ENCODE data around the gene NF1. TPM values are rescaled to one million over a fixed set of nuclear protein-coding genes. Genes with fewer than 3 reads are reported as not detected.
"Not testable (repeated sequence)": the region's sequence is repeated elsewhere in the genome, so short reads cannot be mapped to it uniquely, and the experiment has no call there.

Gene NF1
- total RNA-seq, 1 donor: 67.0 TPM

- no peak overlapping the region for H3K4me2 ChIP-seq (ENCODE audit: insufficient read depth, low read length)
- no peaks in the 10 kb centered on the region for H3K9me3 ChIP-seq (ENCODE audit: low read depth, low read length)
- H3K4me3 ChIP-seq (ENCODE audit: insufficient read depth, low read length): no peak overlapping the region
- TF ChIP-seq CTCF (IDR thresholded peaks at IDR 0.05; ENCODE audit: extremely low read depth, low read depth, low read length): no peak
- no peak for DNase-seq (ENCODE audit: insufficient read length, low spot score, missing footprints)
- no peaks in the 10 kb centered on the region for H3K27me3 ChIP-seq (ENCODE audit: insufficient read depth, low read length)
- H2AFZ ChIP-seq (ENCODE audit: low read length): no peak overlapping the region
- H3K36me3 ChIP-seq (ENCODE audit: insufficient read depth, low read length): no peaks in the 10 kb centered on the region
- H3K27ac ChIP-seq (ENCODE audit: low read depth, low read length): no peak overlapping the region
- H3K4me1 ChIP-seq (ENCODE audit: insufficient read depth, low read length): peaks cover 7% of the 10 kb centered on the region
- no peaks in the 10 kb centered on the region for H4K20me1 ChIP-seq (ENCODE audit: insufficient read depth, low read length)
- no peaks in the 10 kb centered on the region for H3K79me2 ChIP-seq (ENCODE audit: insufficient read depth, low read length)
Observed at GRCh38 chr17:31079731-31080130, 15.0 kb upstream of the NF1 start.

GRCh38 chr17:31085563-31085962 is 9.2 kb upstream of the NF1 start:
- Histone ChIP-seq H3K27ac (ENCODE audit: low read depth, low read length) (no peak overlapping the region), H3K36me3 (ENCODE audit: insufficient read depth, low read length) (no peaks in the 10 kb centered on the region), H3K79me2 (ENCODE audit: insufficient read depth, low read length) (no peaks in the 10 kb centered on the region), H3K4me3 (ENCODE audit: insufficient read depth, low read length) (no peak overlapping the region), H4K20me1 (ENCODE audit: insufficient read depth, low read length) (no peaks in the 10 kb centered on the region), H2AFZ (ENCODE audit: low read length) (no peak overlapping the region), H3K27me3 (ENCODE audit: insufficient read depth, low read length) (no peaks in the 10 kb centered on the region), H3K9me3 (ENCODE audit: low read depth, low read length) (no peaks in the 10 kb centered on the region), H3K4me2 (ENCODE audit: insufficient read depth, low read length) (no peak overlapping the region), H3K4me1 (ENCODE audit: insufficient read depth, low read length) (no peaks in the 10 kb centered on the region)
- peak; percentile 91 for DNase-seq (ENCODE audit: insufficient read length, low spot score, missing footprints)
- no peak for TF ChIP-seq CTCF (IDR thresholded peaks at IDR 0.05; ENCODE audit: extremely low read depth, low read depth, low read length)

GRCh38 chr17:31089471-31089870 is 5.3 kb upstream of the NF1 start:
- Histone ChIP-seq H2AFZ (ENCODE audit: low read length) (no peak overlapping the region), H3K9me3 (ENCODE audit: low read depth, low read length) (no peaks in the 10 kb centered on the region), H3K27me3 (ENCODE audit: insufficient read depth, low read length) (no peaks in the 10 kb centered on the region), H3K4me1 (ENCODE audit: insufficient read depth, low read length) (peaks cover 9% of the 10 kb centered on the region), H3K4me3 (ENCODE audit: insufficient read depth, low read length) (no peak overlapping the region), H3K36me3 (ENCODE audit: insufficient read depth, low read length) (no peaks in the 10 kb centered on the region), H4K20me1 (ENCODE audit: insufficient read depth, low read length) (no peaks in the 10 kb centered on the region), H3K4me2 (ENCODE audit: insufficient read depth, low read length) (no peak overlapping the region), H3K79me2 (ENCODE audit: insufficient read depth, low read length) (no peaks in the 10 kb centered on the region), H3K27ac (ENCODE audit: low read depth, low read length) (no peak overlapping the region)
- no peak for DNase-seq (ENCODE audit: insufficient read length, low spot score, missing footprints)
- no peak for TF ChIP-seq CTCF (IDR thresholded peaks at IDR 0.05; ENCODE audit: extremely low read depth, low read depth, low read length)

GRCh38 chr17:31090650-31091049 is 4.1 kb upstream of the NF1 start:
- DNase-seq (ENCODE audit: insufficient read length, low spot score, missing footprints); H3K4me2 ChIP-seq (ENCODE audit: insufficient read depth, low read length); H3K4me3 ChIP-seq (ENCODE audit: insufficient read depth, low read length); H3K9me3 ChIP-seq (ENCODE audit: low read depth, low read length); H3K27ac ChIP-seq (ENCODE audit: low read depth, low read length); H2AFZ ChIP-seq (ENCODE audit: low read length); H3K27me3 ChIP-seq (ENCODE audit: insufficient read depth, low read length); H3K4me1 ChIP-seq (ENCODE audit: insufficient read depth, low read length); H4K20me1 ChIP-seq (ENCODE audit: insufficient read depth, low read length); H3K79me2 ChIP-seq (ENCODE audit: insufficient read depth, low read length); H3K36me3 ChIP-seq (ENCODE audit: insufficient read depth, low read length): not testable (repeated sequence)
